ENCODE measurements around the gene LSS.

LSS gene

DNA sequence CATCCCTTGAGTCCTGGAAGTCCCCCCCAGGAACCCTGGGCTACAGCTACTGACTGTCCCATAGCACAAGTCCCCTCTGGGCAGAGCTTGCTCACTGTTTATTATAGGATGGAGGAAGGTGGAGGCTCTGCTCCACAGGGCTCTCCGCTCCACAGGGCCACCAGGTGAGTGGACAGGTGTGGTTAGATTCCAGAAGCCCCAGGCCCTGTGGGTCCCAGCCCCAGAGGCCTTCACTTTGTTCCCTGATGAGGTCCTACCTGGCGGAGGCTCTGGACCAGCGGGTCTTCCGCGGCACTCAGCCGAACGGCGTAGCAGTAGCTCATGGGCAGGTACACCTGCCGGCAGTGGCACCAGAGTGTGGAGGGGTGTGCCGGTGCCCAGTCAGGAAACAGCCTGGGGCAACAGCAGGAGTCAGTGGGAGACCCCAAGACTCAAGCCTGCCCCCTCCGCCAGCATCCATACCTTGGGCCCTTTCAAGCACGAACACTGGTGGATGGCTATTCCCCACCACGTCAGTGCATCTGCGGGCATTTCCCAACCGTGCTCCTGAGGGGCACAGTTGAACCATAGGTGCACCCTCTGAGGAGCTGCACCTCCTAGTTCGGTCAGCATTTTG lies 12.3 kb downstream of the LSS start:
- H3K27ac ChIP-seq, result no peak overlapping the region
- TF ChIP-seq, protein P1, sequence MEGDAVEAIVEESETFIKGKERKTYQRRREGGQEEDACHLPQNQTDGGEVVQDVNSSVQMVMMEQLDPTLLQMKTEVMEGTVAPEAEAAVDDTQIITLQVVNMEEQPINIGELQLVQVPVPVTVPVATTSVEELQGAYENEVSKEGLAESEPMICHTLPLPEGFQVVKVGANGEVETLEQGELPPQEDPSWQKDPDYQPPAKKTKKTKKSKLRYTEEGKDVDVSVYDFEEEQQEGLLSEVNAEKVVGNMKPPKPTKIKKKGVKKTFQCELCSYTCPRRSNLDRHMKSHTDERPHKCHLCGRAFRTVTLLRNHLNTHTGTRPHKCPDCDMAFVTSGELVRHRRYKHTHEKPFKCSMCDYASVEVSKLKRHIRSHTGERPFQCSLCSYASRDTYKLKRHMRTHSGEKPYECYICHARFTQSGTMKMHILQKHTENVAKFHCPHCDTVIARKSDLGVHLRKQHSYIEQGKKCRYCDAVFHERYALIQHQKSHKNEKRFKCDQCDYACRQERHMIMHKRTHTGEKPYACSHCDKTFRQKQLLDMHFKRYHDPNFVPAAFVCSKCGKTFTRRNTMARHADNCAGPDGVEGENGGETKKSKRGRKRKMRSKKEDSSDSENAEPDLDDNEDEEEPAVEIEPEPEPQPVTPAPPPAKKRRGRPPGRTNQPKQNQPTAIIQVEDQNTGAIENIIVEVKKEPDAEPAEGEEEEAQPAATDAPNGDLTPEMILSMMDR (conservative IDR thresholded peaks at IDR 0.05), result no peak

DNA sequence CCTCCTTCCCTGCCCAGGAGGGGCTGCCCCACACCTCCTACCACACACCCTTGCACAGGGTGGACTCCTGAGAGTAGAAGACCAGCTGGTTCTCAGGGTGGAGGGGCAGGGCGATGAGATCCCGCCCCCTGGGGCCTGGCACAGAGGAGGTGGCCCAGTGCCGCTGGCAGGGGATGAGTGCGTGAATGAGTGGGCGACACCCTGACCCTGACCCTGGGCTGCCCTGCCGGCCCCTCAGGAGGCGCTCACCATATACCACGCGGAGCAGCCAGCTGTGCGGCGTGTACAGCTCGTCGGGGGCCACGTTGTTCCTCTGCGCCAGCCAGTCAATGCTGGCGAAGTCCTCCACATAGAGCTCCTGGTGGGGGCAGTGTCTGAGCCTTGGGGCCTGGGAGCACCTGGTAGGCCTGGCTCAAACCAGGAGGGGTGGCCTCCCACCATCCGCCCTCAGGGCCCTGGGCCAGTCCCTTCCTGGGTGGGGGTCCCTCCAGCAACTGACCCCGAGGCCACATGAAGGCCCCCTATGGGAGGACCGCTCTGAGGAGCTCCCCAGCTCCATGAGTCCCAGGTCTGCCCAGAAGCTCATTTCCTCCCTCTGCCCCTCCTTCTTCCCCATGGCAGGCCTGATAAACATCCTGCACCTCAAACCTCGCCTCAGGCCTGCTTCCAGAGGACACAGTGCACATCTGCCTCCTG lies 13.0 kb downstream of the LSS start:
- TF ChIP-seq, protein P1 (conservative IDR thresholded peaks at IDR 0.05), result no peak
- H3K27ac ChIP-seq, result no peak overlapping the region

DNA sequence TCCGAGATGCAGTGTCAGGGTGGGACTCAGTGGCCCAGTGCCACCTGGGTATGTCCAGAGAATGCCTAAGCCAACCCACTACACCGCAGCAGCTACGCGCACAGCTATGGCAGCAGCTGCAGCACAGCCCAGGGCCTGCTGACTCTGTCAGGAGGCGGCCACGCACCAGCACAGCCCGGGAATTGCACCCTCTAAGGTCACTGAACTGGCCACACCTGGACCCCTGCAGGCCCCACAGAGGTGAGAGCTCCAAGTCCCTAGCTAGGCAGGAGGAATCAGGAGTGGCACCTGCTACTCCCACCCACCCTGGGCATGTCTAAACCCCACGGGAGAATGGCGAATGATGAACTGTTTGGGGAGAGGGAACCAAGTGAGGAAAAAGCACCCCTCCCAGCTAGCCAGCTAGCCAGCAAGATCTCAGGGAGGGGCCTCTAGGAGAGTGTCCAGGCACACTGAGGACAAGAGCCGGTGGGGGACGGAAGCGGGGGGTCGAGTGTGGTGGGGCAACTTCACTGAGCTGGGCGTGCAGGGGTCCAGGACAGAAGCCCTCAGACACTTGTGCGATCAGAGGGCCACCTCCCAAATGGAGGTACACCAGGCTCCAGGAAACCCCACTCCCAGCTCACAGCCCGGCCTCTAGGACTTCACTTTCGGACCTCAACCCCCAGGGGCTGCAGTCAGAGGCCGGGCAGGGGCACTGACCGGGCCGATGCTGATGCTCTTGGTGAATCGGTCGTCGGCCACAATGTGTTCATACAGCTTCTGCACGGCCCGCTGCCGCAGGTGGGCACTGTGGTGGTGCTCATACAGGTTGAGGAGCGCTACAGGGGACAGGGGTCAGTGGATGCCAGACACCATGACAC lies 13.9 kb downstream of the LSS start:
- no peak overlapping the region for H3K27ac ChIP-seq
- TF ChIP-seq, protein P1 (conservative IDR thresholded peaks at IDR 0.05), result no peak

DNA sequence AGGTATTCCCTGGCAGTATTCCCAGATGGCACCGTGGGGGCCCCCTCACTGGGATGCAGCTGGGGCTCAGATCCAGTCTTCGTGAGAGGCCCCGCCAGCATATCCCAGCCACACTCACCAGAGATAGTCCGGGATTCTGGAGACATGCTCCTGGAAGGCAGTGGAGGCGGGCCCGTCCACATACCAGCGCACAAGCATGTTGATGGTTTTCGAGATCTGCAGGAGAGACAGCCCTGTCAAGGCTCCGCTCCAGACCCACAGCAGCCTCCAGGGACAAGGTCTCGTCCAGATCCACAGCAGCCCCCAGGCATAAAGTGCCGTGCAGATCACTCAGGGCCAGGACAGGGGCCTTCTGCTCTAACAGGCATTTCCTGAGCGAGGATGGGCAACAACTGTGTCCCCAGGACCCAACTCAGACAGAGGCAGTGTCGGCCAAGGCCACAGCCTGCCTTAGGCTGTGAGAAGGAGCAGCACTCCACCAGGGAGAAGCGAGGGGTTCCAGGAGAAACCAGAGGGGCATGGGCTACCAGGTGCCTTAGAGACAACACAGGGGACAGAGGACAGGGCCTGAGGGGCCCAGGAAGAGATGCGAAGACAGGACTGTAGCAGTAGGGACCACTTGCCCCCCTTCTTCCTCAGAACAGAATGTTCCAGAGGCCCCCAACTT lies 14.8 kb downstream of the LSS start:
- TF ChIP-seq, protein P1 (conservative IDR thresholded peaks at IDR 0.05), result no peak

DNA sequence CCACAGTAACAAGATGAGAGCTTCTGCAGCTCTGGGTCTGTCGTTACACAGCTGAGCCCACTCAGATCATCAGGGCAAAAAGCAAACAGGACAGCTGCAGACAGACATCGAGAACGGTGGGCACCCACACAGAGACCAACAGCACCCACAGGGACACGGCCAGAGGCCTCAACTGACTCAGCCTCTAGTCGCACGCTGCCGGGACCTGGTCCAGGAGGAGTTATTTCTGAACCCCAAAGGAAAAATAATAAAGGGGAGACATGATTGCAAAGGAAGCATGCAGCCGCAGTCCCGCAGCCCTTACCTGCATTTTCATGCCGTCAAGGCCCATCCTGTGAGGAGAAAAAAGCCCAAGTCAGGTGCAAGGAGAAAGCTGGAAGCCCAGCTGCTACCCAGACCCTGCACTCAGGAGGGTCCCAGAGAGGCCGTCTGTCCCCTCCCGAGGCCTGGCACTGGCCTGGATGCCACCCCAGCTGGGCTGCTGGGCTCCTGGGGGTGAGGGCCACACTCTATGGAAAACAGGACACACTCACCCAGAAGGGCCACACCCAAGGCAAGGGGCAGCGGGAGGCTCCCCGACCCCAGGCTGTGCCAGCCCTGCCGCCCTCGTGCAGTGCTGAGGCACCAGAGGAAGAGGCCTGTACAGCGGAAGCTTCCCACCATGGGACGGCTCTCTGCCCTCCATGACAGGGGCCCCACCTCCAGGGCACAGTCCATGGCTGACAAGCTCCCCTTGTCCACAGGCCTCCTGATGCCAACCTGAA lies 15.7 kb downstream of the LSS start:
- no peak overlapping the region; the same call in 1 of the 2 replicates for H3K27ac ChIP-seq
- TF ChIP-seq, protein P1 (conservative IDR thresholded peaks at IDR 0.05), result no peak

More for the DNA sequence above, 14.8 kb downstream of the LSS start:
- no peak overlapping the region; the same call in 1 of the 2 replicates for H3K27ac ChIP-seq

DNA sequence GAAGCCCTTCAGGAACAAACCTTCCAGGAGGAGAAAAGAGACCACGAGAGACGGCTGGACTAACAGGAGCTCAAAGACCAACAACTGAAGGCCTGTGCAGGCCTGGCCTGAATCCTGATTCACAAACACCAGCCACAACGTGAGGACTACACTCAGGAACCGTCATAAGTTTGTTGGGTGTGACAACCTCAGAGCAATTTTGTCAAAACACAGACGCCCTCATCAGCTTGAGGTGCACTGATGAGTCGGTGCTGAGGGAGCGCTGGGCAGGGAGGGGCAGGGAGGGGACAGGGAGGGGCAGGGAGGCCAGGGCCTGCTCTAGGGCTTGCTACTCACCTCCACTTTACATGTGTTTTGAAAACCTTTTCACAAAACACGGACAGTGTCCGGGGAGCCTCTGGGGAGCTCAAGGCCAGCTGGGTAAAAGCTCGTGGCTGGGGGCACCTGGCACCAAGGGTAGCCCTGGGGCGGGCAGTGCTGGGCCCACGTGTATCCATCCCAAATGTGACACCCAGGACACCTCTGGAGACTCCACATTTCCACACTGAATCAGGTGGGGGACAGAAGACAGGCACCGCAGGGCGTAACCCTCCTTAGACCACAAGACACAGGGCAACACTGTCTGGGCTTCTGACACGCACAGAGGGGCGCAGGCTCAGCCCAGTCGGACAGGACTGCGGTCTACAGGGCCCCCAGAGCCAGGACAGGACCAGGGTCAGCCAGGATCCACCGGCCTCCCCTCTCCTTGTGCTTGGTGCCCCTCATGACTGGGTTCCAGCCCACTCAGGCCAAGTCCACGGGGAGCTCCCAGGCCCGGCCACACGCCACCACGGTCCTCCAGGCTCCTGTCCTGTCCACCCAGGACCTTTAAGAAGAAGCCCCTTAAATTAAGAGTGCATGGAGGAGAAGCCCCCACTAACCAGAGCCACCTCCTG lies 16.5 kb downstream of the LSS start:
- H3K27ac ChIP-seq, result no peak overlapping the region
- TF ChIP-seq, protein P1 (conservative IDR thresholded peaks at IDR 0.05), result no peak
